Fibroblast of mammary gland (primary cell): ENCODE data around the gene PPP1CB.

Experiments used
- DNase-seq: peaks from one replicate; pipeline ENCODE4 v3.0.0-alpha.2; 2010; ENCODE audit warnings: low read depth
- H3K4me3 ChIP-seq: 2 replicates; pipeline ENCODE4 v1.5.1; 2011; ENCODE audit warnings: low read depth, mild to moderate bottlenecking, low read length, moderate library complexity; ENCODE audit not compliant: control insufficient read depth
- TF ChIP-seq, protein P1 (sequence below): conservative IDR thresholded peaks from 2 replicates; pipeline ENCODE4 v1.5.1; 2011; ENCODE audit warnings: low read depth, low read length, inconsistent platforms; ENCODE audit not compliant: control insufficient read depth, insufficient read depth

Gene PPP1CB

DNA sequence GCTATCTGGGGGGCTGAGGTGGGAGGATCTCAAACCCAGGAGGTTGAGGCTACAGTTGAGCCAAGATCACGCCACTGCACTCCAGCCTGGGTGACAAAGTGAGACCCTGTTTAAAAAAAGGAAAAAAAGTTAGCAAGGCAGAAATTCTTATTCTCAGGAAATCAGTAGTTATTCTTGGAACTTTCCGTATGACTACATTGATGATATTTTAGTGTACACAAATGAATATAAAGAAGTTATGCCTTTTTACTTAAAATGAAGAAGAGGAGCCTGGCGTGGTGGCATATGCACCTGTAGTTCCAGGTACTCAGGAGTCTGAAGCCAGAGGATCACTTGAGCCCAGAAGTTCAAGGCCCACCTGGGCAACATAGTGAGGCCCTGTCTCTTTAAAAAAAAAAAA, 66.4 kb downstream of the PPP1CB start:
- TF ChIP-seq, protein P1, sequence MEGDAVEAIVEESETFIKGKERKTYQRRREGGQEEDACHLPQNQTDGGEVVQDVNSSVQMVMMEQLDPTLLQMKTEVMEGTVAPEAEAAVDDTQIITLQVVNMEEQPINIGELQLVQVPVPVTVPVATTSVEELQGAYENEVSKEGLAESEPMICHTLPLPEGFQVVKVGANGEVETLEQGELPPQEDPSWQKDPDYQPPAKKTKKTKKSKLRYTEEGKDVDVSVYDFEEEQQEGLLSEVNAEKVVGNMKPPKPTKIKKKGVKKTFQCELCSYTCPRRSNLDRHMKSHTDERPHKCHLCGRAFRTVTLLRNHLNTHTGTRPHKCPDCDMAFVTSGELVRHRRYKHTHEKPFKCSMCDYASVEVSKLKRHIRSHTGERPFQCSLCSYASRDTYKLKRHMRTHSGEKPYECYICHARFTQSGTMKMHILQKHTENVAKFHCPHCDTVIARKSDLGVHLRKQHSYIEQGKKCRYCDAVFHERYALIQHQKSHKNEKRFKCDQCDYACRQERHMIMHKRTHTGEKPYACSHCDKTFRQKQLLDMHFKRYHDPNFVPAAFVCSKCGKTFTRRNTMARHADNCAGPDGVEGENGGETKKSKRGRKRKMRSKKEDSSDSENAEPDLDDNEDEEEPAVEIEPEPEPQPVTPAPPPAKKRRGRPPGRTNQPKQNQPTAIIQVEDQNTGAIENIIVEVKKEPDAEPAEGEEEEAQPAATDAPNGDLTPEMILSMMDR, result no peak
- no peak overlapping the region for H3K4me3 ChIP-seq
- no peak for DNase-seq

DNA sequence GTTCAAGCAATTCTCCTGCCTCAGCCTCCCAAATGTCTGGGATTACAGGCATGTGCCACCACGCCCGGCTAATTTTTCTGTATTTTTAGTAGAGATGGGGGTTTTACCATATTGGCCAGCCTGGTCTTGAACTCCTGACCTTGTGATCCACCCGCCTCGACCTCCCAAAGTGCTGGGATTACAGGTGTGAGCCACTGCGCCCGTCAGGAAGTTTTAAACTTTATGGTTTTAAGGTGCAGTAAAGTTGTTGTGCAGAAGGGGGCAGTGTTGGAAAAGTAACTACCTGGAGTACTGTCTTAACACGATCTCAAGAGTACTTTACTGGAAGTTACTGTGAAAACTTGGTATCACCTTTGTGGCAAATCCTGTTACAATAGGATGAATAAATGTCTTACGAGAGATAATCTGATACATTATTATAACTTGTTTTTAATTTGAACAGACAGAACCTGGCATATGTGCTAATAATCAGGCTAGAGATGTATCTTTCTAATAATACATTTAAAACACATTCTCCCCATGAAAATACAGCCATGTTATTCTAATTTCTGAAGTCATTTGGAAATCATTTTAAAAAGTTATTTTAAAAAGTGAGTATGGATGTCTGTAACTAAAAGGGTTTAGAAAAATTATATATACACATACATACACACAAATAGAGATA, 69.8 kb downstream of the PPP1CB start:
- H3K4me3 ChIP-seq, result no peak overlapping the region
- DNase-seq, result peak; percentile 72
- TF ChIP-seq, protein P1, result peak; percentile 74

- DNase-seq, result no peak
- no peak overlapping the region for H3K4me3 ChIP-seq
- TF ChIP-seq, protein P1, result no peak
Observed at GRCh38 chr2:28822036-28822435, 70.4 kb downstream of the PPP1CB start.

DNA sequence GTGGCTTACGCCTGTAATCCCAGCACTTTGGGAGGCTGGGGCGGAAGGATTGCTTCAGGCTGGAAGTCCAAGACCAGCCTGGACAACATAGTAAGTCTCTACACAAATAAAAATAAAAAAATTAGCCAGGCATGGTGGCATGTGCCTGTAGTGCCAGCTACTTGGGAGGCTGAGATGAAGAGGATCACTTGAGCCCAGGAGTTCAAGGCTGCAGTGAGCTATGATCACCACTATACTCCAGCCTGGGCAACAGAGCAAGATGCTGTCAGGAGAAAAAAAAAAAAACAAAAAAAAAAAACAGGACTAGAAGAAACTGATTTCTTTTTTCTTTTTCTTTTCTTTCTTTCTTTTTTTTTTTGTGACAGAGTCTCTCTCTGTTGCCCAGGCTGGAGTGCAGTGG, 72.6 kb downstream of the PPP1CB start:
- no peak for DNase-seq
- H3K4me3 ChIP-seq, result no peak overlapping the region
- TF ChIP-seq, protein P1, result no peak

DNA sequence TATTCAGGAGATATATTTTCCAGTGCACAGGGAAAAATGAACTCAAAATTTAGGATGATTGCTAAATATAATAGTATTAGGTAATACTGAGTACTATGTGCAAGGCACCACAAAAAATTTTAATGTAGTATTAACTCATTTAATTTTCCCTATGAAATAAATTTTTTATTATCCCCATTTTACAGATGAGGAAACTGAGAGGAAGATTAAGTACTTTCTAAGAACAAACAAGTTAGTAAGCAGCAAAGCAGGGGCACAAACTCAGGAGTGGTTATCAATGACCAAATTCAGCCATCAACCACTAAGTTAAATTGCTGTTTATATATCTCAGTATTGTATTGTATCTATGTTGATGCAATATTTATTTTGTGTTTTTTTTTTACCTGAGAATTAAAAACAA, 73.2 kb downstream of the PPP1CB start:
- DNase-seq, result no peak
- no peak overlapping the region for H3K4me3 ChIP-seq
- TF ChIP-seq, protein P1, result no peak

DNA sequence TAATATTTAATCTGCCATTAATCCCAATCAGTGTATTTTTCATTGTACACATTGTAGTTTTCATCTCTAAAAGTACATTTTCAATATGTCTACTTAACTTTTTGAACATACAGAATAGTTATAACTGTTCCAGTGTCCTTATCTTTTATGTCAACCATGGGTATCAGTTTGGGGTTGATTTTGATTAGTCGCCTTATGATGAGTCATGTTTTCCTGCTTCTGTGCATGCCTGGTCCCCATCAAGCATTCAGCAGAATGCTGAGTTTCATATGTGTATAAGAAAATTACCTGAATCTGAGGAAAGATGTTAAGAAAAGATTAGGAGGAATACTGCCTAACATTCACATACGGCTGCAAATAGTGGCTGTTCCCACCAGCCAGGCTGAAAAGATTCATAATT, 76.8 kb downstream of the PPP1CB start:
- no peak overlapping the region for H3K4me3 ChIP-seq
- peak; percentile 15 for DNase-seq
- TF ChIP-seq, protein P1, result no peak
